ENCODE measurements around the gene ATP2C2.

DNA sequence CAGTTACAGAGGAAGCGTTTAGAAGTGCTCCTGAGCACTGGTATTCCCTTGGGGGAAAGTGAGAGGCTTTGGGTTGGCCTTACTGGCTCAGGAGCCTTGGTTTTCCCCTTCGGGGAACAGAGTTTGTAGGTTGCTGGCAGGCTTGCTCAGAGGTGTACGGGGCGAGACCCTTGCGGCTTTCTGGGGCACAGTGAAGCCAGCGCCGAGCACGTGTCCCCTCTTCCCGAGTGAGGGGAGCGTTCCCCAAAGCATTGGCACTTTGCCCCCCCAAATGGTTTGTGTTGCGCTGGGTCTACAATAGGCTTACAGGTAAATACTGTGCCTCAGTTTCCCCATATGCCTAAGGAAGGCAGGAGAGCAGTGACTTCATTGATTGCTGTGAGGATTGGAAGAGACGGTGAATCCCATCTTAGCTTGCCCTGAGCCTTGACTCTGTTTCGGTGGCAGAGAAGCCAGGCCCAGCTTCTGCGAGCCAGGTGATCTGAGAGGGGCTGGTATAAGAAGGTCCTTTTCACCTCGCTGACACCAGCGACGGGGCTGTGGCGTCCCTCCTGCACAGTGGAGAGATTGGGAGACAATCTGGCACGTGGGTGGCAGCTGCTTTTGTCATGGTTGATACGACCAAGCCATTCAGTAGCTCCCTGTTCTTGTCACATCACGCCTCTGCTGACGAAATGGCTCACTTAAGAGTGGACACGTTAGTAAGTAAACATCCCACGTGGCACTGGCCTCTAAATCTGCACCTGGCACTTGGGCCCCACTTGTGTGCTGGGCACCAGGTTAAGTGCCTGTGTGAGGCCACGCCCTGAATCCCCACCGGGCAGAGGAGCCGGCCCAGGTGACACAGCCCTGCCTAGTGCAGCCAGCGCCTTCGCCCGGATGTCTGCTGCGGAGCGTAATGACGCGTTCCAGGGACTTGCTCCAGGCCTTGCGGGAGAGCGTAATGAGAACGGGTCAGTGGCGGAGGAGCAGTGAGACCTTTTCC is 81.1 kb downstream of the ATP2C2 start:
- no peak for TF ChIP-seq CTCF (IDR thresholded peaks at IDR 0.05; ENCODE audit: insufficient read depth, low read length, poor library complexity, severe bottlenecking)
- TF ChIP-seq EZH2phosphoT487 (conservative IDR thresholded peaks at IDR 0.05; ENCODE audit: low read length) = no peak

All from SU-DHL-6 (cell line).